Fibroblast of lung (primary cell): ENCODE results near the gene SPATA7. TPM values are rescaled to one million over a fixed set of nuclear protein-coding genes. Genes with fewer than 3 reads are reported as not detected.

Experiments used
- DNase-seq, 2 donors: peaks; one replicate each; pipeline versions ENCODE4 v3.0.0 to v3.0.0-alpha.2; 2010; ENCODE audit warnings: low read depth in 2 of 2
- H2AFZ ChIP-seq: 2 replicates; pipeline ENCODE4 v1.5.1; 2012; ENCODE audit warnings: low read length, control low read depth, inconsistent platforms
- H3K27ac ChIP-seq: 2 replicates; pipeline ENCODE4 v1.5.1; 2011; ENCODE audit warnings: low read length, control low read depth; ENCODE audit not compliant: insufficient read depth
- H3K27me3 ChIP-seq: 2 replicates; pipeline ENCODE4 v1.5.1; 2011; ENCODE audit warnings: mild to moderate bottlenecking, low read length; ENCODE audit not compliant: control insufficient read depth, insufficient read depth
- H3K36me3 ChIP-seq: 2 replicates; pipeline ENCODE4 v1.5.1; 2011; ENCODE audit warnings: low read length; ENCODE audit not compliant: control insufficient read depth, insufficient read depth
- H3K4me1 ChIP-seq: 2 replicates; pipeline ENCODE4 v1.5.1; 2011; ENCODE audit warnings: low read length; ENCODE audit not compliant: control insufficient read depth, insufficient read depth; ENCODE audit errors: extremely low read depth
- H3K4me2 ChIP-seq: 2 replicates; pipeline ENCODE4 v1.5.1; 2011; ENCODE audit warnings: low read length, control low read depth; ENCODE audit not compliant: insufficient read depth; ENCODE audit errors: extremely low read depth
- H3K4me3 ChIP-seq, 4 experiments: fragments of 200-600 bp in 1 of 4; sonication (generic) in 1 of 4; replicated peaks in 1 of 4; 2 replicates each; pipeline ENCODE4 v1.5.1; 2011 to 2016; ENCODE audit warnings: low read length in 4 of 4, low read depth in 3 of 4, mild to moderate bottlenecking in 3 of 4, control low read depth in 2 of 4, inconsistent platforms in 1 of 4, mixed read lengths in 1 of 4; ENCODE audit not compliant: insufficient read depth in 1 of 4; ENCODE audit errors: control extremely low read depth in 1 of 4
- H3K79me2 ChIP-seq: 2 replicates; pipeline ENCODE4 v1.5.1; 2012; ENCODE audit warnings: mild to moderate bottlenecking, low read length, inconsistent platforms; ENCODE audit not compliant: control insufficient read depth, insufficient read depth
- H3K9ac ChIP-seq: 2 replicates; pipeline ENCODE4 v1.5.1; 2011; ENCODE audit warnings: mild to moderate bottlenecking, low read length, control low read depth; ENCODE audit not compliant: insufficient read depth
- H3K9me3 ChIP-seq: 2 replicates; pipeline ENCODE4 v1.5.1; 2012; ENCODE audit warnings: low read depth, low read length; ENCODE audit not compliant: control insufficient read depth, insufficient read depth
- H4K20me1 ChIP-seq: 2 replicates; pipeline ENCODE4 v1.5.1; 2011; ENCODE audit warnings: low read length; ENCODE audit not compliant: control insufficient read depth, insufficient read depth; ENCODE audit errors: extremely low read depth
- EZH2 ChIP-seq: IDR thresholded peaks from 2 replicates; pipeline ENCODE4 v1.5.1; 2012; ENCODE audit warnings: low read length, control low read depth, mild to moderate bottlenecking; ENCODE audit errors: missing control alignments
- polyA plus RNA-seq, 2 donors: library from polyadenylated mRNA; depleted of rRNA in 1 of 2; stranded (reverse) in 1 of 2; unstranded in 1 of 2; fragments of >200 nt; gene quantifications; 2 replicates each; pipeline ENCODE4 v1.2.1, GENCODE V29; 2011 to 2012; ENCODE audit warnings: missing spikeins in 1 of 2
- total RNA-seq: library from RNA; depleted of rRNA; stranded (reverse); fragments of >200 nt; gene quantifications from 2 replicates; pipeline ENCODE4 v1.2.1, GENCODE V29; 2014
- TF ChIP-seq, protein P1 (sequence below), 2 donors: IDR thresholded peaks in 1 of 2; conservative IDR thresholded peaks in 1 of 2; 1 replicate in 1 of 2; 2 replicates in 1 of 2; pipeline ENCODE4 v1.5.1; 2011 to 2012; ENCODE audit warnings: low read length in 2 of 2, control low read depth in 1 of 2, inconsistent platforms in 1 of 2, low read depth in 1 of 2, mild to moderate bottlenecking in 1 of 2

The SPATA7 gene
- total and polyA plus RNA-seq, 2 donors (not counting 1 experiment from before 2014, with no cell fraction given), result 8.4 to 26.4 TPM

DNA sequence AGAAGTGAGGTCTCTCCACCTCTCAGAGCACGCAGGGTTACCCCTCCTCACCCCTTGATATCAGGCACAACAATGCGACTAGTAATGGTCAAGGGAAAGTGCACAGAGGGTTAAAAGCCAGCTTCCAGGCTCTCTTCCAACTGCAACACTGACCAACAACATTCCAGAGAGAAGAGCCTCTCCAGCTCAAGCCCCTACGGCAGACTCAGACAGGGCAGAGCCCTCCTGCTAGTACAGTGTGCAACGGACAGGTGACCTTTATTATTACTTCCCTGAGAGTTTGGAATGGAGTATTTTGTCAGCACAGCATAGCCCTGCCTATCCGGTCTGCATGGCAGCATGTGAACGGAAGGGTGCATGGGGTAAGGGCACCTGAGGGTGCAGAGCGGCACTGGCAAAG, 96.3 kb downstream of the SPATA7 start:
- Histone ChIP-seq H3K9ac (no peak overlapping the region), H3K4me2 (no peak overlapping the region), H3K27ac (no peak overlapping the region), H3K9me3 (no peaks in the 10 kb centered on the region), H4K20me1 (no peaks in the 10 kb centered on the region), H3K79me2 (no peaks in the 10 kb centered on the region), H3K27me3 (no peaks in the 10 kb centered on the region), H3K36me3 (peaks cover 18% of the 10 kb centered on the region), H2AFZ (no peak overlapping the region), H3K4me3 (no peak overlapping the region), H3K4me1 (no peaks in the 10 kb centered on the region)
- no peak for DNase-seq
- TF ChIP-seq, protein P1, sequence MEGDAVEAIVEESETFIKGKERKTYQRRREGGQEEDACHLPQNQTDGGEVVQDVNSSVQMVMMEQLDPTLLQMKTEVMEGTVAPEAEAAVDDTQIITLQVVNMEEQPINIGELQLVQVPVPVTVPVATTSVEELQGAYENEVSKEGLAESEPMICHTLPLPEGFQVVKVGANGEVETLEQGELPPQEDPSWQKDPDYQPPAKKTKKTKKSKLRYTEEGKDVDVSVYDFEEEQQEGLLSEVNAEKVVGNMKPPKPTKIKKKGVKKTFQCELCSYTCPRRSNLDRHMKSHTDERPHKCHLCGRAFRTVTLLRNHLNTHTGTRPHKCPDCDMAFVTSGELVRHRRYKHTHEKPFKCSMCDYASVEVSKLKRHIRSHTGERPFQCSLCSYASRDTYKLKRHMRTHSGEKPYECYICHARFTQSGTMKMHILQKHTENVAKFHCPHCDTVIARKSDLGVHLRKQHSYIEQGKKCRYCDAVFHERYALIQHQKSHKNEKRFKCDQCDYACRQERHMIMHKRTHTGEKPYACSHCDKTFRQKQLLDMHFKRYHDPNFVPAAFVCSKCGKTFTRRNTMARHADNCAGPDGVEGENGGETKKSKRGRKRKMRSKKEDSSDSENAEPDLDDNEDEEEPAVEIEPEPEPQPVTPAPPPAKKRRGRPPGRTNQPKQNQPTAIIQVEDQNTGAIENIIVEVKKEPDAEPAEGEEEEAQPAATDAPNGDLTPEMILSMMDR (conservative IDR thresholded peaks at IDR 0.05 in 1 of 2, IDR thresholded peaks at IDR 0.05 in 1 of 2; ENCODE audit: low read depth in 1 of 2, low read length in 2 of 2), result no peak
- no peak for TF ChIP-seq EZH2

DNA sequence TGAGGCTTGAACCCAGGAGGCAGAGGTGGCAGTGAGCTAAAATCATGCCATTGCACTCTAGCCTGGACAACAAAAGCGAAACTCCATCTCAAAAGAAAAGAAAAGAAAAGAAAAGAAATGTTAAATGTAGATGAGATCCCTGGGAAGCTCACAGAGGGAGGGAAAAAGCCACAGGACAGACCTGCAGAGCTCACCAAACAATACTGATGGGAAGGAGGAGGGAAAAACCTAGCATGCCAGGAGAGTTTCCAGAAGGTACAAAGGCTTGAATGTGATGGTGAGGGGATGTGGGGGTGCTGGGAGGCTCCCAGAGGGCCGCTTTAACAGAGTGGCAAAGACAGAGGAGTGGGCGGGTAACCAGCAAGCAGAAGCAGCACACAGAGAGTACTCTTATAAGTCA, 97.1 kb downstream of the SPATA7 start:
- Histone ChIP-seq H4K20me1 (no peaks in the 10 kb centered on the region), H3K36me3 (peaks cover 17% of the 10 kb centered on the region), H3K27me3 (no peaks in the 10 kb centered on the region), H3K4me2 (no peak overlapping the region), H3K9ac (no peak overlapping the region), H2AFZ (no peak overlapping the region), H3K9me3 (no peaks in the 10 kb centered on the region), H3K79me2 (no peaks in the 10 kb centered on the region), H3K4me1 (no peaks in the 10 kb centered on the region), H3K27ac (no peak overlapping the region), H3K4me3 (no peak overlapping the region)
- DNase-seq, result no peak
- TF ChIP-seq, protein P1 (conservative IDR thresholded peaks at IDR 0.05 in 1 of 2, IDR thresholded peaks at IDR 0.05 in 1 of 2; ENCODE audit: low read depth in 1 of 2, low read length in 2 of 2), result no peak
- TF ChIP-seq EZH2, result no peak

Other genes with a start within 250 kb of the SPATA7 start
- gene KCNK10, start 62.4 kb upstream of the SPATA7 start, total RNA-seq, result not detected in 2 replicates
- gene KCNK10, start 62.4 kb upstream of the SPATA7 start, polyA plus RNA-seq, result not detected in 2 replicates
- 9.2 and 13.2 TPM in 2 replicates for gene PTPN21, start 169.3 kb downstream of the SPATA7 start, total RNA-seq
- gene PTPN21, start 169.3 kb downstream of the SPATA7 start, polyA plus RNA-seq, result 13.7 and 14.2 TPM in 2 replicates
- gene ZC3H14, start 177.4 kb downstream of the SPATA7 start, total RNA-seq, result 66.0 and 71.0 TPM in 2 replicates
- gene ZC3H14, start 177.4 kb downstream of the SPATA7 start, polyA plus RNA-seq, result 77.4 and 89.9 TPM in 2 replicates